A673 (cell line): ENCODE measurements around the gene CEP83. TPM values are rescaled to one million over a fixed set of nuclear protein-coding genes. Genes with fewer than 3 reads are reported as not detected.

Experiments
- BruUV-seq: library from RNA; stranded (reverse); fragments of 400-500 nt; replicated peaks from 2 replicates; lab custom pipeline; 2021; lab: Mats Ljungman, UMichigan
- CTCF ChIA-PET: fragments of 300-600 bp; sonication (Branson Sonifier 250); formaldehyde crosslinking; loops from one replicate; lab custom pipeline; 2022; ENCODE audit warnings: antibody characterized with exemption; lab: Charles Lee
- POLR2A ChIA-PET: fragments of 300-600 bp; sonication (Branson Sonifier 250); formaldehyde crosslinking; loops from one replicate; lab custom pipeline; 2022; ENCODE audit warnings: antibody characterized with exemption; ENCODE audit not compliant: low non-redundant PET; lab: Charles Lee
- DNase-seq: peaks from one replicate; pipeline ENCODE4 v3.0.0-alpha.2; 2015; ENCODE audit warnings: low spot score
- H3K27ac ChIP-seq: fragments of 200-600 bp; sonication (generic); 2 replicates; pipeline ENCODE4 v1.5.1; 2016; ENCODE audit warnings: mixed run types, low read depth, mild to moderate bottlenecking, mixed read lengths, antibody characterized with exemption, low read length; ENCODE audit not compliant: poor library complexity, severe bottlenecking
- H3K27me3 ChIP-seq: fragments of 200-600 bp; sonication (generic); replicated peaks from 2 replicates; pipeline ENCODE4 v1.6.1; 2017; ENCODE audit warnings: mixed run types, low read depth, mild to moderate bottlenecking, mixed read lengths, antibody characterized with exemption, low read length; ENCODE audit not compliant: insufficient read depth, poor library complexity
- H3K36me3 ChIP-seq: fragments of 200-600 bp; sonication (generic); 2 replicates; pipeline ENCODE4 v1.6.1; 2016; ENCODE audit warnings: mixed run types, mild to moderate bottlenecking, mixed read lengths, antibody characterized with exemption, low read length; ENCODE audit not compliant: insufficient read depth, poor library complexity, severe bottlenecking
- H3K4me1 ChIP-seq: fragments of 200-600 bp; sonication (generic); 2 replicates; pipeline ENCODE4 v1.6.1; 2017; ENCODE audit warnings: mixed run types, mild to moderate bottlenecking, mixed read lengths, antibody characterized with exemption, low read length; ENCODE audit not compliant: insufficient read depth, poor library complexity, severe bottlenecking
- H3K4me3 ChIP-seq: fragments of 200-600 bp; sonication (generic); 2 replicates; pipeline ENCODE4 v1.5.1; 2016; ENCODE audit warnings: low read depth, mixed run types, mild to moderate bottlenecking, mixed read lengths, low read length; ENCODE audit not compliant: poor library complexity, severe bottlenecking
- H3K9me3 ChIP-seq: fragments of 200-600 bp; sonication (generic); 2 replicates; pipeline ENCODE4 v1.6.1; 2016; ENCODE audit warnings: mixed run types, low read depth, mild to moderate bottlenecking, mixed read lengths, antibody characterized with exemption, low read length; ENCODE audit not compliant: poor library complexity, severe bottlenecking
- EZH2 ChIP-seq: fragments of 200-600 bp; sonication (generic); IDR thresholded peaks from 2 replicates; pipeline ENCODE4 v1.6.1; 2017; ENCODE audit warnings: borderline replicate concordance, low read depth, mild to moderate bottlenecking, mixed read lengths, antibody characterized with exemption, low read length; ENCODE audit not compliant: poor library complexity, severe bottlenecking
- intact Hi-C: fragments of 100-400 bp; cut with micrococcal nuclease; formaldehyde crosslinking; loops from one replicate; pipeline ENCODE4 v1.10.0; 2022; ENCODE audit not compliant: unreplicated experiment
- total RNA-seq: library from RNA; stranded (reverse); gene quantifications from 2 replicates; pipeline ENCODE4 v1.2.3, GENCODE V29; 2021
- TF ChIP-seq, protein P1 (sequence below): fragments of 300-800, 200-600 bp; sonication (generic); conservative IDR thresholded peaks from 2 replicates; pipeline ENCODE4 v1.5.1; 2017; ENCODE audit warnings: low read depth, mild to moderate bottlenecking, antibody characterized with exemption, low read length, moderate library complexity, mixed read lengths

Gene CEP83
- total RNA-seq, 1 experiment from 2014 or later = 29.2 TPM

DNA sequence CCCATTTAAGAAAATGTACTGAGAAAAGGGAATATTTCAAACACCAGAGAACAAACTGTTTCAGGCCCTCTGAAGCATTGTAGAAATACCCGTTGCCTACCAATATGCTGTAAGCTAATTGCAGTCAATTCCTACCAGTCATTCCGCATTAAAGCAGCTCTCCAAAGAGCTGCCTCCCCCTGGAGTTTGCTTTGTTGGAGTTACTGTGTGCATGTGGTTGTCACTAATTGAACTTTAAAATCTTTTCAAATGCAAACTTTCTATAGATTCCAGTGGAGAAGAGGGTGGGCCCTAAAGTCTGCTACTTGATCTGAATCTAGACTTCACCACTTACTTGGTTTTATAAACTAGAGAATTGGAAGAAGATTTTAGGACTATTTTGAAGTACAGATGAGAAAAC is 198.5 kb downstream of the CEP83 start:
- Histone ChIP-seq H3K36me3 (no peaks in the 10 kb centered on the region), H3K4me3 (no peak overlapping the region), H3K4me1 (peaks cover 40% of the 10 kb centered on the region), H3K9me3 (no peaks in the 10 kb centered on the region), H3K27ac (no peak overlapping the region), H3K27me3 (peaks cover 6% of the 10 kb centered on the region)
- intact Hi-C loops = loop anchor here (10.0 kb wide), 1 partner anchor 264 kb away; no protein-coding TSS in a partner anchor
- CTCF ChIA-PET = interaction anchor here (0.7 kb wide), 1 partner anchor 521 kb away, joined by 3 read pairs; no protein-coding TSS in a partner anchor
- no peak for TF ChIP-seq EZH2
- TF ChIP-seq, protein P1, sequence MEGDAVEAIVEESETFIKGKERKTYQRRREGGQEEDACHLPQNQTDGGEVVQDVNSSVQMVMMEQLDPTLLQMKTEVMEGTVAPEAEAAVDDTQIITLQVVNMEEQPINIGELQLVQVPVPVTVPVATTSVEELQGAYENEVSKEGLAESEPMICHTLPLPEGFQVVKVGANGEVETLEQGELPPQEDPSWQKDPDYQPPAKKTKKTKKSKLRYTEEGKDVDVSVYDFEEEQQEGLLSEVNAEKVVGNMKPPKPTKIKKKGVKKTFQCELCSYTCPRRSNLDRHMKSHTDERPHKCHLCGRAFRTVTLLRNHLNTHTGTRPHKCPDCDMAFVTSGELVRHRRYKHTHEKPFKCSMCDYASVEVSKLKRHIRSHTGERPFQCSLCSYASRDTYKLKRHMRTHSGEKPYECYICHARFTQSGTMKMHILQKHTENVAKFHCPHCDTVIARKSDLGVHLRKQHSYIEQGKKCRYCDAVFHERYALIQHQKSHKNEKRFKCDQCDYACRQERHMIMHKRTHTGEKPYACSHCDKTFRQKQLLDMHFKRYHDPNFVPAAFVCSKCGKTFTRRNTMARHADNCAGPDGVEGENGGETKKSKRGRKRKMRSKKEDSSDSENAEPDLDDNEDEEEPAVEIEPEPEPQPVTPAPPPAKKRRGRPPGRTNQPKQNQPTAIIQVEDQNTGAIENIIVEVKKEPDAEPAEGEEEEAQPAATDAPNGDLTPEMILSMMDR = peak; percentile 37; the same call in 1 of the 2 replicates
- POLR2A ChIA-PET = no interaction called here
- DNase-seq = peak; percentile 67
- no TSS peak for BruUV-seq

- Histone ChIP-seq H3K27ac (no peak overlapping the region), H3K4me1 (peaks cover 40% of the 10 kb centered on the region), H3K9me3 (no peaks in the 10 kb centered on the region), H3K4me3 (no peak overlapping the region), H3K27me3 (peaks cover 2% of the 10 kb centered on the region), H3K36me3 (no peaks in the 10 kb centered on the region)
- TF ChIP-seq, protein P1 = no peak
- TF ChIP-seq EZH2 = no peak
- intact Hi-C loops = loop anchor here (10.0 kb wide), 1 partner anchor 264 kb away; no protein-coding TSS in a partner anchor
- CTCF ChIA-PET = interaction anchor here (0.7 kb wide), 1 partner anchor 521 kb away, joined by 3 read pairs; no protein-coding TSS in a partner anchor
- no peak for DNase-seq
- no TSS peak for BruUV-seq
- POLR2A ChIA-PET = no interaction called here
These were observed 198.9 kb downstream of the CEP83 start for GRCh38 chr12:94260717-94261116.

DNA sequence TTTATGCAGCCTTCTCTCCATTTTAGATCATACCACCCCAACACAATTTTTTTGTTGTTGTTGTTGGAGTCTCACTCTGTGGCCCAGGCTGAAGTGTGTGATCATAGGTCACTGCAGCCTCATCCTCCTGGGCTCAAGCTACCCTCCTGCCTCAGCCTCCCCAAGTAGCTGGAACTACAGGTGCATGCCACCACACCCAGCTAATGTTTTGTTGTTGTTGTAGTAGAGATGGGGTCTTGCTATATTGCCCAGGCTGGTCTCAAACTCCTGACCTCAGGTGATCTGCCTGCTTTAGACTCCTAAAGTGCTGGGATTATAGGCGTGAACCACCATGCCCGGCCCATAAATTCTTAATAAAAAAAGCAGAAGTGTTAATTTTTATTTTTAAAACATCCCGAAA is 199.7 kb downstream of the CEP83 start:
- TF ChIP-seq, protein P1 = no peak
- TF ChIP-seq EZH2 = no peak
- H3K27ac ChIP-seq = no peak overlapping the region
- H3K4me3 ChIP-seq = no peak overlapping the region
- BruUV-seq = no TSS peak
- intact Hi-C loops = loop anchor here (10.0 kb wide), 1 partner anchor 265 kb away; no protein-coding TSS in a partner anchor
- no peaks in the 10 kb centered on the region for H3K36me3 ChIP-seq
- CTCF ChIA-PET = no interaction called here
- no peaks in the 10 kb centered on the region for H3K27me3 ChIP-seq
- DNase-seq = no peak
- no peaks in the 10 kb centered on the region for H3K9me3 ChIP-seq
- POLR2A ChIA-PET = no interaction called here
- H3K4me1 ChIP-seq = peaks cover 40% of the 10 kb centered on the region
